ENCODE data around the gene SMG7.

GRCh38 chr1:183586926-183587325 lies 114.6 kb downstream of the SMG7 start:
- no peak for TF ChIP-seq CTCF (IDR thresholded peaks at IDR 0.05; ENCODE audit: low read depth, low read length, poor library complexity, severe bottlenecking)
- TF ChIP-seq EZH2phosphoT487 (IDR thresholded peaks at IDR 0.05; ENCODE audit: borderline replicate concordance, low read length) = no peak
